ENCODE data around the gene NLRP7.

GRCh38 chr19:54923276-54923675 is 24.1 kb downstream of the NLRP7 start:
- TF ChIP-seq CTCF (IDR thresholded peaks at IDR 0.05) (no peak), POLR2AphosphoS5 (IDR thresholded peaks at IDR 0.05) (no peak)

All from breast epithelium (tissue), 3 donors.